HepG2 (cell line): ENCODE measurements around the gene SH3BP2. TPM values are rescaled to one million over a fixed set of nuclear protein-coding genes. Genes with fewer than 3 reads are reported as not detected.

Experiments
- ATAC-seq: fragments of 200-7000 bp; cut with Tn5 transposase; 3 replicates; pipeline ENCODE4 v1.9.1; 2020; ENCODE audit warnings: mild to moderate bottlenecking, moderate library complexity
- BruUV-seq: library from RNA; stranded (reverse); fragments of 400-500 nt; replicated peaks from 2 replicates; lab custom pipeline; 2021; lab: Mats Ljungman, UMichigan
- CTCF ChIA-PET: fragments of 300-600 bp; formaldehyde crosslinking; extraction: SDS; loops from one replicate; lab custom pipeline; 2021; ENCODE audit warnings: low total read pairs, inconsistent platforms, low intra/inter-chr PET ratio; lab: Yijun Ruan, JAX
- POLR2A ChIA-PET: fragments of 350-600 bp; sonication (Branson Sonifier 250); formaldehyde crosslinking; loops from one replicate; lab custom pipeline; 2020; ENCODE audit warnings: antibody characterized with exemption, inconsistent platforms; lab: Yijun Ruan, JAX
- DNase-seq: peaks from one replicate; pipeline ENCODE4 v3.0.0-alpha.2; 2015; ENCODE audit warnings: low spot score
- FAIRE-seq: peaks from 3 replicates; lab custom pipeline; 2011; peaks lifted over from hg19 to GRCh38; lab: Jason Lieb, UNC
- H2AFZ ChIP-seq: one replicate; pipeline ENCODE4 v1.6.1; 2011; ENCODE audit warnings: low read length, inconsistent platforms
- H3K27ac ChIP-seq: fragments of 300-600 bp; 3 replicates; pipeline ENCODE4 v1.8.0; 2011; ENCODE audit warnings: mixed run types, mild to moderate bottlenecking, mixed read lengths, low read length, inconsistent platforms; ENCODE audit not compliant: insufficient read depth; ENCODE audit errors: extremely low read length
- H3K27me3 ChIP-seq, 2 experiments: fragments of 200-600 bp in 1 of 2; 2 replicates in 1 of 2; 3 replicates in 1 of 2; pipeline versions ENCODE4 v1.6.0 to v1.8.0; 2011; ENCODE audit warnings: low read length in 2 of 2, mild to moderate bottlenecking in 2 of 2, moderate library complexity in 2 of 2, inconsistent platforms in 1 of 2; ENCODE audit not compliant: insufficient read depth in 2 of 2, control insufficient read depth in 1 of 2
- H3K36me3 ChIP-seq, 2 experiments: fragments of 200-600 bp in 1 of 2; replicated peaks in 1 of 2; 2 replicates in 1 of 2; 3 replicates in 1 of 2; pipeline versions ENCODE4 v1.5.1 to v1.8.0; 2011; ENCODE audit warnings: low read length in 2 of 2, inconsistent platforms in 1 of 2; ENCODE audit not compliant: insufficient read depth in 2 of 2, control insufficient read depth in 1 of 2
- H3K4me1 ChIP-seq: 2 replicates; pipeline ENCODE4 v1.5.1; 2012; ENCODE audit warnings: low read length, inconsistent platforms; ENCODE audit not compliant: insufficient read depth
- H3K4me2 ChIP-seq: 2 replicates; pipeline ENCODE4 v1.6.0; 2011; ENCODE audit warnings: low read depth, low read length, inconsistent platforms
- H3K4me3 ChIP-seq, 3 experiments: fragments of 200-600 bp in 1 of 3; sonication (generic), shearing (Covaris generic) in 1 of 3; replicated peaks in 1 of 3; 2 replicates each; pipeline ENCODE4 v1.5.1; 2011 to 2016; ENCODE audit warnings: low read length in 3 of 3, inconsistent platforms in 2 of 3, low read depth in 2 of 3, mild to moderate bottlenecking in 2 of 3, control low read depth in 1 of 3, mixed read lengths in 1 of 3; ENCODE audit not compliant: insufficient read depth in 1 of 3
- H3K79me2 ChIP-seq: one replicate; pipeline ENCODE4 v1.6.1; 2011; ENCODE audit warnings: low read length, inconsistent platforms; ENCODE audit not compliant: insufficient read depth
- H3K9ac ChIP-seq: 2 replicates; pipeline ENCODE4 v1.6.0; 2011; ENCODE audit warnings: mild to moderate bottlenecking, low read depth, low read length, inconsistent platforms; ENCODE audit not compliant: insufficient read depth
- H3K9me3 ChIP-seq: 2 replicates; pipeline ENCODE4 v1.5.1; 2012; ENCODE audit warnings: mild to moderate bottlenecking, low read length
- H4K20me1 ChIP-seq: 2 replicates; pipeline ENCODE4 v1.6.0; 2011; ENCODE audit warnings: inconsistent platforms, mild to moderate bottlenecking, low read length, moderate library complexity; ENCODE audit not compliant: insufficient read depth
- ARID4A ChIP-seq: sonication (generic); formaldehyde crosslinking; IDR thresholded peaks from 2 replicates; pipeline ENCODE4 v1.5.0; 2020; ENCODE audit warnings: mild to moderate bottlenecking, missing genetic modification reagents, borderline replicate concordance
- FOXA3 ChIP-seq: IDR thresholded peaks from 2 replicates; pipeline ENCODE4 v1.6.1; 2016; ENCODE audit warnings: missing genetic modification reagents, missing compliant biosample characterization
- KAT2B ChIP-seq: fragments of 150-350 bp; IDR thresholded peaks from 2 replicates; pipeline ENCODE4 v1.6.1; 2014; ENCODE audit warnings: low read depth, low read length, borderline replicate concordance
- MAFK ChIP-seq, 2 experiments: IDR thresholded peaks in 1 of 2; conservative IDR thresholded peaks in 1 of 2; 2 replicates each; pipeline ENCODE4 v1.6.1; 2011; ENCODE audit warnings: improper control_type of control experiment in 2 of 2, low read length in 2 of 2
- NKX3-1 ChIP-seq: sonication (generic); formaldehyde crosslinking; IDR thresholded peaks from 2 replicates; pipeline ENCODE4 v1.5.0; 2020; ENCODE audit warnings: missing genetic modification reagents
- SKI ChIP-seq: fragments of 450-650 bp; IDR thresholded peaks from one replicate; pipeline ENCODE4 v1.6.1; 2018; ENCODE audit warnings: mild to moderate bottlenecking; ENCODE audit not compliant: partially characterized antibody
- ZBTB26 ChIP-seq: IDR thresholded peaks from 2 replicates; pipeline ENCODE4 v1.6.1; 2016; ENCODE audit warnings: missing compliant biosample characterization, missing genetic modification reagents, borderline replicate concordance
- ZBTB38 ChIP-seq: sonication (generic); formaldehyde crosslinking; IDR thresholded peaks from 2 replicates; pipeline ENCODE4 v1.5.1; 2020; ENCODE audit warnings: mild to moderate bottlenecking, missing genetic modification reagents
- ZFP41 ChIP-seq: sonication (generic); formaldehyde crosslinking; IDR thresholded peaks from 2 replicates; pipeline ENCODE4 v1.4.0; 2020; ENCODE audit warnings: mild to moderate bottlenecking, missing genetic modification reagents, borderline replicate concordance
- ZNF234 ChIP-seq: sonication (generic); formaldehyde crosslinking; conservative IDR thresholded peaks from 2 replicates; pipeline ENCODE4 v1.5.1; 2020; ENCODE audit warnings: mild to moderate bottlenecking, missing genetic modification reagents
- ZNF333 ChIP-seq: sonication (generic); formaldehyde crosslinking; IDR thresholded peaks from 2 replicates; pipeline ENCODE4 v1.4.0; 2020; ENCODE audit warnings: mild to moderate bottlenecking, missing genetic modification reagents, borderline replicate concordance
- ZNF460 ChIP-seq: sonication (generic); formaldehyde crosslinking; IDR thresholded peaks from 2 replicates; pipeline ENCODE4 v1.5.1; 2020; ENCODE audit warnings: missing genetic modification reagents, mild to moderate bottlenecking, borderline replicate concordance
- ZNF512 ChIP-seq: sonication (generic); formaldehyde crosslinking; IDR thresholded peaks from 2 replicates; pipeline ENCODE4 v1.4.0; 2020; ENCODE audit warnings: mild to moderate bottlenecking, missing genetic modification reagents
- ZNF616 ChIP-seq: sonication (generic); formaldehyde crosslinking; IDR thresholded peaks from 2 replicates; pipeline ENCODE4 v1.5.0; 2020; ENCODE audit warnings: low read depth, mild to moderate bottlenecking, missing genetic modification reagents
- ZNF672 ChIP-seq: sonication (generic); formaldehyde crosslinking; IDR thresholded peaks from 2 replicates; pipeline ENCODE4 v1.8.1; 2022; ENCODE audit warnings: missing genetic modification reagents
- WGBS: methylation state at CpG from one replicate; pipeline ENCODE4 v1.1.6; 2017; ENCODE audit warnings: low lambda C conversion rate; 5-methylcytosine and 5-hydroxymethylcytosine counted together
- in situ Hi-C: cut with HindIII; loops from 2 replicates; pipeline ENCODE4 v1.10.0; 2017; ENCODE audit warnings: low pct_unique_long_range_greater_than_20kb; ENCODE audit not compliant: extremely low pct_ligation_motif_present
- intact Hi-C: fragments of 100-400 bp; cut with micrococcal nuclease; formaldehyde crosslinking; loops from one replicate; pipeline ENCODE4 v1.10.0; 2022; ENCODE audit not compliant: unreplicated experiment
- polyA plus RNA-seq, 8 experiments: library from polyadenylated mRNA; depleted of rRNA in 3 of 8; stranded (reverse) in 7 of 8; unstranded in 1 of 8; fragments of >200 nt; fragmentation: Illumina TruSeq in 4 of 8; extraction: Trizol in 4 of 8; gene quantifications; 2 replicates each; pipeline versions ENCODE4 v1.2.1 to v1.2.3, GENCODE V29; 2011 to 2016; ENCODE audit warnings: low read depth in 4 of 8, missing spikeins in 1 of 8, mixed read lengths in 1 of 8; ENCODE audit not compliant: insufficient read depth in 1 of 8
- total RNA-seq, 5 experiments: library from RNA; depleted of rRNA; stranded (reverse); fragments of >200 nt; fragmentation: Illumina TruSeq; extraction: Trizol; gene quantifications; 2 replicates each; pipeline ENCODE4 v1.2.3, GENCODE V29; 2016; ENCODE audit warnings: low read depth in 1 of 5

The SH3BP2 gene
- total and polyA plus RNA-seq, 2 of the 13 experiments (the other 11 are each of a cell fraction or from before 2014, with no cell fraction given), result 16.9 to 34.5 TPM

GRCh38 chr4:2746891-2747695 is 45.8 kb upstream of the SH3BP2 start:
- Histone ChIP-seq H3K79me2 (peaks cover 1% of the 10 kb centered on the region), H3K4me3 (no peak overlapping the region)

More at GRCh38 chr4:2746891-2747695, 45.8 kb upstream of the SH3BP2 start:
- H3K4me2 ChIP-seq, result no peak overlapping the region
- intact Hi-C loops (no loop called here), in situ Hi-C loops (no loop called here)
- no peak for ATAC-seq
- TF ChIP-seq ZNF460 (no peak), ZFP41 (CRISPR knock-in tag) (no peak), ZNF672 (CRISPR knock-in tag) (no peak), ZNF234 (CRISPR knock-in tag) (no peak), ZNF333 (CRISPR knock-in tag) (no peak), ZNF512 (CRISPR knock-in tag) (no peak), MAFK (conservative IDR thresholded peaks at IDR 0.05 in 1 of 2, IDR thresholded peaks at IDR 0.05 in 1 of 2; ENCODE audit: low read length in 2 of 2) (no peak), SKI (no peak), NKX3-1 (CRISPR knock-in tag) (no peak), KAT2B (no peak), ZBTB26 (CRISPR knock-in tag) (no peak), ZNF616 (CRISPR knock-in tag) (no peak), ARID4A (no peak), ZBTB38 (no peak), FOXA3 (CRISPR knock-in tag) (no peak)
- TF ChIP-seq, all 625 proteins: peak for 0
- no peaks in the 10 kb centered on the region for H3K9me3 ChIP-seq
- BruUV-seq, result no TSS peak
- ChIA-PET POLR2A (no interaction called here), CTCF (no interaction called here)
- DNase-seq (no peak), FAIRE-seq (no peak)
- no peaks in the 10 kb centered on the region for H4K20me1 ChIP-seq
- no peaks in the 10 kb centered on the region for H3K27me3 ChIP-seq
- no peak overlapping the region for H2AFZ ChIP-seq
- H3K4me1 ChIP-seq, result peaks cover 2% of the 10 kb centered on the region; the same call in 1 of the 2 replicates
- H3K27ac ChIP-seq, result no peak overlapping the region
- 85% methylated on average over 12 of the region's 16 CpGs for whole genome bisulfite sequencing
- H3K36me3 ChIP-seq, result peaks cover 19 to 49% of the 10 kb centered on the region in 2 experiments
- H3K9ac ChIP-seq, result no peak overlapping the region
